NCI-H526 (cell line): ENCODE measurements around the gene SORCS2.
"Not testable (repeated sequence)": the region's sequence is repeated elsewhere in the genome, so short reads cannot be mapped to it uniquely, and the experiment has no call there.

ENCODE experiments used
- DNase-seq, 2 experiments: peaks; one replicate each; lab custom pipeline; 2025; lab: John Stamatoyannopoulos, UW

Gene SORCS2

DNA sequence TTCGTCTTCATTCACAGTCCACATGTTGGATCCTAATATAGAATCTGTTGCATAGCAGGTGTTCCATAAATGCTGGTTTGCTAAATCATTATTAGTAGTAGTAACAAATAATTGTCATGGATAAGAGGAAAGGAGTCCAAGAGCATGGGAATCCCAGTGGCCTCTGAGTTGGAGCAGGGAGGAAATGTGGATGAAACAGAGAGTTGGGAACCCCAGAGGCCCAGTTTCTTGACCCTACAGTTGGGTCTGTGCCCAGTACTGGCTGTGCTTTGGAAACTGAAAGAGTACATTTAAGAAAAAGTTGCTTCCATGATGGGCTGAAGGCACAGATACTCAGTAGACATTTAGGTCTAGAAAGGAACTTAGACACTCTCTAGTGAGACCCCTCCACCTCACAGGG is 391.8 kb downstream of the SORCS2 start:
- DNase-seq, result no peak

DNA sequence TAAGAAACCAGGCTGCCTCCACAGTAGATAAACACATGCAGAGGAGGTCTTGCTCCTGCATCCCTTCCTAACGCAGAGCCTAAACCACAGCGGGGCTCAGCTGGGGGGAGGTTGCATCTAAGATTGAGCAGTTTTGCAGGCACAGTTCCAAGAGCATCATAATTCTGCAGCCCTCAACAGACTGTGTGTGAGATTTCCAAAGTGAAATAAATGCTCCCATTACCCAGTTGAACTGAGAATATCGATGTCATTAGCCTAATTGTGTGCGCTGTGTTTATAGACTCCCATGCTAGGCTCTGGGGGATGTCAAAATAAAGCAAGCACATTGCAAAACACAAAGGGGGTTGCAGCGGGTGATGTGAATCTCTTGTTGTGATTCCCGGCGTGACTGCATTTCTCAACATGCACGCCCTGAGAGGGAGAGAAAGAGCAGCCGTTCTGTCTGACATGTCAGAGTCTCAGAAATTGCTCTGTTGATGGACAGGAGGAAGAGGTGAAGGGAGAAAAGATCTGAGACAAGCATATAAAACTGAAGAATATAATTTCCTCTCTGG is 392.3 kb downstream of the SORCS2 start:
- no peak for DNase-seq

DNA sequence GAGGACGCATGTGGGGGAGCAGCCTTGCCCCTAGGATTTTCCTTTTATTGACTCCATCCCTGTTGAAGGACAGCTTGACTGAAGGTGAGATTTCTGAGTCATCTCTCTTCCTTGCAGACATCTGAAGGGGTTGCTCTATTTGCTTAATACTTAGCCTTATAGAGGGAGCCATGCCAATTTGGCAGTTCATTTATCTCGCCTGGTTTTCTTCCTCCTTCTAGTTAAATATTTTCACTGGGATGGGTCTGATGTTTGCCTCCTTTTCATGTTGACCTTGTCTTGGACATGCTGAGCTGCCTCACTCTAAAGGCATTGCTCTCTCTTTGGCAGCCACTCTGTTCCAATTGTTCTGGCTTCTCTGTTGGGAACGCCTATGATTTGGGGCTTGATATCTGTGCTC is 393.4 kb downstream of the SORCS2 start:
- DNase-seq, result no peak

DNA sequence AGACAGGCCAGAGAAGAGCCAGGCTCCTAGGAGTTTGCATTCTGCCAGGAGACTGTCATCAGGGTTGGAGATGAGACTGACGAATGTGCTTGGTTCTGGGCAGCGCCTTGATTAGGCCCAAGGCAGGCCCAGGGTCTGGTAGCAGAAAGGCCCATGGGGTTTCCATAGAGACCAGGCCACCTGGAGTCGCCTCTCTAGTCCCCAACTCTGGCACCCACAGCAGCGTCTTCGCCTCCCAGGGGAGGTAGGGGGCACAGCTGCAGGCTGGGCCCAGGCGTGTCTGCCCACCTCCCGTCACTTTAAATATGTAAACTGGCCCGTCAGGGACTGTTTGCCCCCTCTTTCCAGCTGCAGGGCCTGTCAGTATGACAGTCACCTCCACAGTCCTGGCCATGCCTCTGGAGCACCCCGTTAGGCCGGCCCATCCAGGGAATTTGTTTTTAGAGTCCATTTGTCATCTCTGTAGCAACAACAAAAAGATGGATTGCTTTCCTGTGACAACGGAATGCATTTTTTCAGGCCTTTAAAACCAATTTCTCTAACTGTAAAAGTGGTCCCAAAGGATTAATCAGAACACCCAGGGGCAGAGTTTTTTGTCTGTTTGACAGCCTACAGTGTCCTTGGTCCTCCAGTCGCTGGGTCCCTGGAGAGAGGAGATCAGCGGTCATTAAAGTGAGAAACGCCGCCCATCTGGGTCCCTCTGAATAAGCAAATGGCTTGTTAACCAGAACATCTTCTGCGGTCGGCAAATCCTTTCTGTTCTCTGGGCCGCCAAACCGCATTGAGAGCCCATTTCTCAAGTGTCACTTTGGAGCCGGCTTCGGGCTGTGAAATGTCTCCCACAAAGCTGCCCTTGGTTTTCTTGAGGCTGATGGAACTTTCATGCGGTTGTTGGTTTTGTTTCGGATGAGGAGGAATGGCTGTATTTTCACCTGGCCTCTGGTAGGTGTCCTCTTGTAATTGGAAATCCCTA is 395.4 kb downstream of the SORCS2 start:
- no peak for DNase-seq

DNA sequence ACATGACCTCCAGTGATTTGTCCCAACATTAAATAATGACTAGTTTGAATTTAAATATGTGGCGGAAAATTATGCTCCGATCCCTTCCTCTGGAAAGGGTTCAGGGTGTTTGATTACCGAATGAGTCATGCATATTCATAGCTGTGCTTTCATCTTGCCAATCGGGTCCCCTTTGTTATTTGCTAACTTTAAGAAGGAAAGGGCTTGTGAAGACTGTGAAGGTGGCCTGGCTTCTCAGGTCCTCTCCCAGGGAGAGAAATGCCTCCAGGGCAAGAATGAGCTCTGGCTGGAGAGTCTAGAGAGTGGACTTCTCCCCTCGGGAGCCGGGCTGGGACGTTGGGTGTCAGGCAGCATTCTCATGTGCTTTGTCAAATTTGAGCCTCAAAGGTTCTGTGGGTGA is 397.9 kb downstream of the SORCS2 start:
- DNase-seq, result peak in 1 of 2 experiments; percentile 17

DNA sequence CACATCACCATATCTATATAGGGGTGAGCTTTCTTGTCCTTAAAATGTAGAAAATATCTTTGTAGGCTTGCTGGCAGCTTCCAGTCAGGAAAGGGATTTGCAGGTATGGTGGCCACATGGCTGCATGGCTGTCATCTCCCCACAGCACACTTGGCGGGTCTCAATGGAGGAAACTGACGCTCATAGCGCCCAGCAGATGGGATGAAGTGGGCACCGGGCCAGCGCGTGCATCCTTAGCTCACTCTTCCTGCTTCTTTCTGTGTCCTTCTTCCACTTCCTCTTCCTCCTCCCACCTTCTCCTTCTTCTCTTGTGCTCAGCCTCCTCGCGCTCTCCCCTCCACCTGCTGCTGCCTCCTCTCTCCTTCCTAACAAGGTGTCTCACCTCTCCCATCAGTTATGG is 398.6 kb downstream of the SORCS2 start:
- no peak for DNase-seq

DNA sequence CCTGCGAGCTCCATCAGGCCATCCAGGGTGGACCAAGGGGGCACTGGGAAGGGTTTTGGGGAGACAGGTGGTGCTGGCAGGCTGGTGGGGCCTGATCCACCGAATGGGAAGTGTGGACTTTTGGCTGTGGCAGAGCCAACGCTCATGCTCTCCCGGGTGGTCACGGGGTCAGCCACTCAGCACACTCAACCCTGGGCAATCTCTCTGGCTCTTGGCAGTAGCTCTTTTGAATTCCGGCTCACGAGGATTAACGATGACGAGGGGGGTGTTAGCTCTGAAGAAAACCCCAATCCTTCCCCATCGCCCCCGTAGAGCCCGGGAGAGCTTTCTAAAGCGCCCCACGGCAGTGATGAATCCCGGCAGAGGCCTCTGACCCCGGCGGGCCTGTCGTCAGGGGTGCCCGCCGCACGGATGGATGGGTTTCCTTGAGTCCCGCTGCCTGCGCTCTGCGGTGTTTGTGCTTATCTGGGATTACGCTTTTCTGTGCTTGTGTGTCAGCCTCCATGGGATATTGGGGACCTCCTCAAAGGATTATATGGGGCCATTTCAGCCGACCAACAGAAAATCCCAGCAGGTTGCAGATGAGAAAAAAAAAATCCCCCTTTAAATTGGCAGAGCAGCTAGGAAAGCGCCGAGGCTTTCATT is 399.2 kb downstream of the SORCS2 start:
- DNase-seq, result no peak

DNA sequence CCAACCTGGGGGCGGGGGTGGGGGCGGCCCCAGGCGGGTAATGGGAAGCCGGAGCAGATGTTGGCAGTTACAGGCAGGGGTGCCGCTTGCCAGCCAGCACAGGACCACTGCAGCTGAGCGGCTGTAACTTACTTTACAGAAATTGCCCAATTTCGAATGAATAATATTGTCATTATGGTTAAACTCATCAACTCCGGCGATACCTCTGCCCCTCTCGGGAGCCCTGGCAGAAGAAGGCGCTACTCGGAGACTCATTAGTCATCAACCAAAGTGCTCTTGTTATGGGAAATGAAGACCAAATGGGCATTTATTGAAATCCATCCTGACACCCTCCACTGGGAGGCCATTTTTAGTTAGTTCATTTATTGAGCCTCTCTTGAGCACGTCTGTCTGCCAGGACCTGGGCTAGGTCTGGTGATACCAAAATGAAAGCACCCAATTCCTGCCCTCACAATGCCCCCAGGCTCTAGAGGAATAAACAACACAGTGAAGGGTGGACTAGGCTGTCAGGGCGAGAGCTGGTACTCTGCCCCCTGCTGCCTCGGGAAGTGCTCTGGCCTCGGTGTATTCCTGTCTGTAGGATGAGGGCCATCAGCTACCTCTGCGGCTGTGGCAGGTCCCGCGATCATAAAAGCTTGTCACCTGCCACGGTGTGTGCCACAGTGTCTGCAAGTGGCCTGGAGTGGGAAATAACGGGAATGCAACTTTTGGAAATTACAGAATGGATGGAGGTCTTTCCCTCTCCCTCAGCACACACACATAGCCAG is 401.5 kb downstream of the SORCS2 start:
- DNase-seq, result peak in 1 of 2 experiments; percentile 28

DNA sequence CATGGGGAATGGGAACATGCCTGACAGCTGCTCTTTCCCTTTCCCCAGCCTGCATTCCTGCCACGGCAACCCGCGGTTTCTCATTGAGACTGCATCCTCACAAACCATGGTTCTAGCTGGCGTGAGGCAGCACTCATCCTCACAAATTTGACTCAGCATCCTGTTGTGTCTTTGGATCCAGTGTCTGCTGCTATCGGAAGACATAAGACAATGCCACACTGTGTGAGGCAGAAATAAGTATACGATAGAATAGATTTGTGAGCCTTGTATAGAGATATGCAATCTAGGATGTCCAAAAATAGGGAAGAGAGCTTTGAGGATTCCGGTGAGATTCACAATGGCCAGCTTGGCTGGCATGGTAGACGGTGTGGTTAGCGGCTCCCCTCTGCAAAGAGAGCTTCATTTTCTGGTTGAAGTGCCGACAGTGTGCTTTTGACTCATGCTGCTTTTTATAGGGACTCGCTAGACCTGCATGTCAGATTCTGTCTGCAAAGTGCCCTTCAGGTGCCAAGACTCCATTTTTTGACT is 403.7 kb downstream of the SORCS2 start:
- DNase-seq, result no peak

DNA sequence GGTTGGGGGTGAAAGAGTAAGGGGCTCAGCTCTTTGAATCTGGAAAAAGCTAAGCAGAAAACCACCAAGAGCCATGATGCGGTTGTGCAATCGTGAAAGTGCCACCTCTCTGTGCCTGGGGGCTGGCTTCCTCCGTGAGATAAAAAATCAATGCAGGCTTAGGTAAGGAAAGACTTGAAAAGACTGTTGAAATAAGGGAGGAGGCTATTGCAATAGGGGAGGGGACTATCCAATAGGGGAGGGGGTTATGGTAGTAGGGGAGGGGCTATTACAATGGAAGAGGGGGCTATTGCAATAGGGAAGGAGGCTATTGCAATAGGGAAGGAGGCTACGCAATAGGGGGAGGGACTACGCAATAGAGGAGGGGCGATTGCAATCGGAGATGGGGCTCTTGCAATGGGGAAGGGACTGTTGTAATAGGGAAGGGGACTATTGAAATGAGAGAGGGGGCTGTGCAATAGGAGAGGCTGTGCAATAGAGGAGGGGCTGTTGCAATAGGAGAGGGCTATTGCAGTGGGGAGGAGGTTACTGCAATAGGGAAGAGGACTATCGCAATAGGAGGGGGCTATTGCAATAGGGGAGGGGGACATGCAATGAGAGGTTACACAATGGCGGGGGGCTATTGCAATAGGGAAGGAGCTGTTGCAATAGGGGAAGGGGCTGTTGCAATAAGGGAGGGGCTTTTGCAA is 404.7 kb downstream of the SORCS2 start:
- DNase-seq, result no peak

DNA sequence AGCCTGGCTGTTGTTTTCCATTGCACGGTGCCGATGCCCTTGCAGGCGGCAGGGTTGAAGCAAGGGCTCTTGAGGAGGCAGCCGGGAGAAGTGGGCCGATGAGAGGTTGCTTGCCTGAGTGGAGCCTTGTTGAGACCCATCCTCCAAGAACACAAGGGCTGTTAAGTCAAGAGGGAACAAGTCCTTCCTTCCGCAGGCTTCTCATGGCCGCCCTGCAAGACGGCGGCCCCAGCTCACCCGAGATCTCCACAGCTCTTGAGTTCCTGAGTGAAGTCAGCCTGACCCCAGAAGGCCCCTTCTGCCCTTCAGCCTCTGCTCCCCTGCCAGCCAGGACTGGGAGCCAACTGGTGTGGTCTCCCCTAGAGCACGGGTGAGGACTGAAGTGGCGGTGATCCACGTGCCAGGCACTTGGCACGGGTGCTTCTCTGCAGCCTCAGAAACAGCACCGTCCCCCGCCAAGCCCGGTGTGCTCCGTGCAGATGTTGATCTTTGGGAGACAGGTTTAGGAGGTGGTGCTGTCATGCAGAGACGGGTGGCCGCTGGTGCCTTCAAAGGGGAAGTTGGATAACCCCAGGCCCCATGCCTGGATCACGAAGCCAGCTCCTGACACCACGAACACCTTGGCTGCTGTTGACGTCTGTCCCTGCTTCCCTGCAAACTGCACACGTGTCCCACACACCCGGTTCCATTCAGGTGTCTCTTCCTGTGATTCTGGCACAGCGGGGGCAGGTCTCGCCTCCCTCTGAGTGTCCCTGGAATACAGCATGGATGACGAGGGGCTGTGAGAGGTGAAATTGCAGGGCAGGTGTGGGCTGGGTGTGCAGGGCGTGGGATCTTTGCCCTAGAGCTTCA is 406.8 kb downstream of the SORCS2 start:
- no peak for DNase-seq

DNA sequence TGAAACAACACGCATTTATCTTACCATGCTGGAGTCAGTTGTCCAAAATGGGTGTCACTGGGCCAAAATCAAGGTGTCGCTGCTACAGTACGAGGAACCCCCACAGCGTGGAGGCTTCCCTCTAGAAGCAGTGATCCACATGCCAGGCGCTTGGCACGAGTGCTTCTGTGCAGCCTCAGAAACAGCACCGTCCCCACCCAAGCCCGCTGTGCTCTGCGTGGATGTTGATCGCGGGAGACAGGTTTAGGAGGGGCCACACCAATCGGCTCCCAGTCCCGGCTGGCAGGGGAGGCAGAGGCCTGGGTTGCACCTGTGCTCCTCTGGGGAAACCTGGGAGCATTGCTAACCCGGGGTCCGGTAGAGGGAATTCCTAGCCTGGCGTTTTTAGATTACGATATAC is 407.9 kb downstream of the SORCS2 start:
- no peak for DNase-seq

DNA sequence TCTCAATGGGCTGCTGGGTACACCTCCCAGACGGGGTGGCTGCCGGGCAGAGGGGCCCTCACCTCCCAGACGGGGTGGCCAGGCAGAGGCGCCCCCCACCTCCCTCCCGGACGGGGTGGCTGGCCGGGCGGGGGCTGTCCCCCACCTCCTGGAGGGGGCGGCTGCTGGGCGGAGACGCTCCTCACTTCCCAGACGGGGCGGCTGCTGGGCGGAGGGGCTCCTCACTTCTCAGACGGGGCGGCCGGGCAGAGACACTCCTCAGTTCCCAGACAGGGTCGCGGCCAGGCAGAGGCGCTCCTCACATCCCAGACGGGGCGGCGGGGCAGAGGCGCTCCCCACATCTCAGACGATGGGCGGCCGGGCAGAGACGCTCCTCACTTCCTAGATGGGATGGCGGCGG is 409.8 kb downstream of the SORCS2 start:
- DNase-seq, result not testable (repeated sequence)

DNA sequence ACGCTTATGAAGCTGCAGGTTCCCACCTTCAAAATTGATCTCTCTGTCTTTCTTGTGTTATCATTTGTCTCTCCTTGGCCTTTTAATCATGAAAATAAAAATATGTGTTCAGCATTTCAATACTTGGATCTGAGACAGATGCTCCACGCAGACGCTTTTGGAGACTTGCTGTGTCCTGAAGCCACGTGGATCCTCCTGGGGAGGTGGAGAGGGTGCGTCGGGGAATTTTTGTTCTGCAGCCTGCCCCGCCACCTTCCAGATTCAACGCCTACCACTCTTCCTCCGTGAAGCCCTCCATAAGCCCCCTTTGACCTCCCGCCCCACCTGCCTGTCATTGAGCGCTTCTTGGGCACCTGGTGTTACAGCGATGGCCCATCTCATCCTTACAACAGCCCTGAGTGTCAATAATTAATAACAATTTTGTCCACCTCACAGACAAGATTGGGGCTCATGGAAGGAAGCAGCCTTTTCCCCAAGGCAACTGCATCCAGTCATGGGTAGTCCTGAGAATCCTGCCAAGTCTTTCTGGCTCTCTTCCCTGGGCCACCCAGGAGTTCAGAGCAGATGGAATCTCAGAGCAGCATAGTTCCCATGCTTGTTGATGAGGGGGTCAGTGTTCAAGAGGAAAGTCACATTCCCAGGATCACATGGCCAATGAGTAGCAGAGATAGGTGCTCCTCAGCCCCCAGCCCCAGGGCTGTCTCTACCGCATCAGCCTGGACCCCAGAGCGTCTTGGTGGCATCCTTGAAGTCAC is 415.0 kb downstream of the SORCS2 start:
- DNase-seq, result no peak

DNA sequence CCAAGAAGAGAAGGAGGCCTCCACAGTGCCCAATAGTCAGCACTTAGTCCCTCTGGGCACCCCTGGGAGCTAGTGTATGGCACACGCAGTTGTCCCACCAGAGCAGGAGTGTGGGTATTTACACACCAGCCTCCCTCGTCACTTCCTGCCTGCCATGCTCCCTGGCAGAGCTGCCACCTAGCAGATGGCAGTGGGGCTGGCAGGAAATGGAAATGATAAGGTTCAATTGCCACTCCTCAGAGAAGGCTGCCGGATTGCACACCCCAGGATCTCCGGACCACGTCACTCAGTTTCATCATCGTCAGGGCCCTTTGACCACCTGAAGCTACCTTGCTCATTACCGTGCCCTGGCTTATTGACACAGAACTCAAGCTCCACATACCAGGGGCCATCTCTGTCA is 415.7 kb downstream of the SORCS2 start:
- no peak for DNase-seq

DNA sequence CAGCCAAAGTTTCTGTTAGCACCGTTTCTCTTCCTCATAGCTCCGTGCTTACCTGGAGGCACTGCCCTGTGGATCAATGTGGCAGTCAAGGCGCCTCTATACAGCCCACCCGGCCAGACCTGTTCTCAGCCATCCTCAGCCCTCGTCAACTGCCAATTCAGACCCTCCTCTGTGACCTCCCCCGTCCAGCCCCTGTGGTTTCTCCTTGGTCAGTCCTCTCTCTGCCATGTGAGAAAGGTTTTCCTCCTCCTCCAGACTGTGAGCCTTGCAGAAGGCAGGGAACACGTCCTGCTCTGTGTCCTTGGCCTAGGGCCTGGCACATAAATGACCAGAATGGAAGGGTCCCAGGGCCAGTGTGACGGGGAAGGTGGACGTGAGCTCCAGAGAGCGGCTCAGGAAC is 417.0 kb downstream of the SORCS2 start:
- DNase-seq, result no peak

DNA sequence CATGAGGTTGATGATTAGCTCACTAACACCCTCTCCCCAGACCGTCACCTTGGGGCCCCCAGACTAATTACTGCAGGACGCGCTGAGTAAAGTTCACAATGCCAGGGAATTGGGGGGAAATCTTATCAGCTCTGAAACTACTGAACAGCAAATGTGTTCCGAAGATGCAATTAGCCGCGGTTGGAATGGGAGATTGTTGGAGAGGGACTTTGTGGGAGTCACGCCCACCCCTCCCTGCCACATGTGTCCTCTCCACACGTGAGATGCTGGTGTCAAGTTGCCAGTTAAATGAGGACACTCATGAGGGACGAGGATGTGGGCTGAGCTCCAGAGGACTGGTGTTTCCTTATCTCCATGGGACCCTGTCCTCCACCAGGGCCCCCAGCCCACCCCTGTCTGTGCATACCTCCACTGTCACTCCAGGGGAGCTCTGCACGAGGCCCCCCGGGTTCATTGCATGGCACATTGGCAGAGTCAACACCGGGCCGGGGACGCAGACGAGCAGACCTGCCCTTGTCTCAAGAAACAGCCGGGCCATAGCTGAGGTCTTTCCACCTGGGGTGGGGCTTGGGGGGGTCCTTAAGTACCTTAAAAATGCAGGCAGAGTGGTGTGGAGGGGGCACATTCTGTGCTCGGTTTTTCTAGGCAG is 417.8 kb downstream of the SORCS2 start:
- no peak for DNase-seq

DNA sequence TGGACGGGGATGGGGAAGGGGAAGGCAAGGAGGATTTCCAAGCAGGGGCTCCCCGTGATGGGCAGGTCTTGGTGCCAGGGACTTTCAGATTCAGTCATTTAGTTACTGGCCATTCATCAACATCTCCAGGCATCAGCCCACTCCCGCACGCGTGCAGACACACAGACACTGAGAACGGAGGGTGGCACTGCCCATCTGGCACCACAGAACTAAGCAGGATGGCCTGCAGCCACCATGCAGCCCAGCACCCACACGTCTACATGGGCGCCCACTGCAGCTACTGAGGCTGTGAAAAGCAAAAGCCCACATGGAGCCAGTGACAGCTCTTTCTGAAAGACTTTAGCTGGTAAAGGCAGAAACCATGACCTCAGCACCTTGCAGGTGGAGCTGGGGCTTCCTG is 418.5 kb downstream of the SORCS2 start:
- no peak for DNase-seq

DNA sequence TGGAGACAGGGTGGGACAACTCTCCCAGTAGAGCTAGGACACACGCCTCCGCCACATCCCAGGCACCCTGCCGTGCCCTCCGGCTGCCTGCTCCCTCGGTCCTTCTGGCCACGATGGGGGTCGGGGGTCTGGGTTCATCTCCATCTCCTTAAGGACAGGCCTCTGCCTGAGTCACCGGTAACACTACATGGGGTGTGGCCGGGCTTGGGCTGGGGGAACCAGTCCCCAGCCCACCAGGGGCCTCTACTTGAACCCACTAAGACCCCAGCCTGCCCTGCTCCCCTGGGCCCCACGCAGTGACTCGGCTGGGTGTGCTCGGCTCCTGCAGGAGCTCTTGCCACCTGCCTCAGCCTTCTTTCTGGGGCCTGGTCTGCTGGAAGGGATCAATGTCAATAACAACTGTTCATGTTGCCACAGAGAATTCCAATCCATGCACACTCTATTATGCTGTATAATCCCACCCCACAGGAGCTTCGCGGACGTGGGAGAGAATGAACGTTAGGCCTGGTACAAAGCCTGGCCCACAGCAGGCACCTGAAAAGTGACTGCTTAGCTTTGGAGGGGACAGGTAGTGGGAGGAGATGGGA is 420.1 kb downstream of the SORCS2 start:
- no peak for DNase-seq
